GM12878 (cell line): Measurements from ENCODE around the gene SPPL3. TPM values are rescaled to one million over a fixed set of nuclear protein-coding genes. Genes with fewer than 3 reads are reported as not detected.

Experiments
- ATAC-seq: fragments of 200-7000 bp; cut with Tn5 transposase; 3 replicates; pipeline ENCODE4 v1.9.1; 2020; ENCODE audit warnings: mild to moderate bottlenecking, moderate library complexity
- BruUV-seq: library from RNA; stranded (reverse); fragments of 400-500 nt; replicated peaks from 2 replicates; lab custom pipeline; 2021; lab: Mats Ljungman, UMichigan
- CTCF ChIA-PET: fragments of 300-600 bp; sonication (Branson Sonifier 250); formaldehyde crosslinking; extraction: SDS; loops from one replicate; lab custom pipeline; 2021; ENCODE audit warnings: inconsistent platforms; lab: Yijun Ruan, JAX
- POLR2A ChIA-PET: fragments of 350-600 bp; formaldehyde crosslinking; extraction: SDS; loops from one replicate; lab custom pipeline; 2021; ENCODE audit warnings: inconsistent platforms; lab: Charles Lee
- RAD21 ChIA-PET: fragments of 300-600 bp; sonication (Branson Sonifier 250); formaldehyde crosslinking; loops from one replicate; lab custom pipeline; 2023; ENCODE audit warnings: antibody characterized with exemption; ENCODE audit not compliant: unreplicated experiment; lab: Charles Lee
- SMC1A ChIA-PET: fragments of 300-600 bp; sonication (Branson Sonifier 250); formaldehyde crosslinking; loops from one replicate; lab custom pipeline; 2023; ENCODE audit not compliant: unreplicated experiment, uncharacterized antibody; lab: Charles Lee
- DNase-seq: peaks from one replicate; pipeline ENCODE4 v3.0.0-alpha.2; 2011; ENCODE audit warnings: low read depth, low spot score
- FAIRE-seq: peaks from 3 replicates; lab custom pipeline; 2011; peaks lifted over from hg19 to GRCh38; lab: Jason Lieb, UNC
- H2AFZ ChIP-seq: 2 replicates; pipeline ENCODE4 v1.6.0; 2011; ENCODE audit warnings: low read depth, low read length, control low read depth; ENCODE audit not compliant: control insufficient read depth
- H3K27ac ChIP-seq: 2 replicates; pipeline ENCODE4 v1.5.1; 2011; ENCODE audit warnings: control low read depth; ENCODE audit not compliant: control insufficient read depth, insufficient read depth
- H3K27me3 ChIP-seq, 2 experiments: replicated peaks in 1 of 2; 2 replicates each; pipeline versions ENCODE4 v1.6.0 to v1.6.1; 2011; ENCODE audit warnings: low read length in 1 of 2; ENCODE audit not compliant: control insufficient read depth in 2 of 2, insufficient read depth in 2 of 2
- H3K36me3 ChIP-seq, 2 experiments: 2 replicates each; pipeline ENCODE4 v1.5.1; 2011; ENCODE audit warnings: low read length in 1 of 2; ENCODE audit not compliant: control insufficient read depth in 2 of 2, insufficient read depth in 2 of 2
- H3K4me1 ChIP-seq: 2 replicates; pipeline ENCODE4 v1.6.1; 2011; ENCODE audit warnings: mild to moderate bottlenecking, low read length, moderate library complexity, mixed read lengths; ENCODE audit not compliant: control insufficient read depth, insufficient read depth
- H3K4me2 ChIP-seq: 2 replicates; pipeline ENCODE4 v1.6.0; 2011; ENCODE audit warnings: control low read depth; ENCODE audit not compliant: control insufficient read depth, insufficient read depth
- H3K4me3 ChIP-seq: fragments of 200-600 bp; sonication (generic); 2 replicates; pipeline ENCODE4 v1.5.1; 2016
- H3K79me2 ChIP-seq: 2 replicates; pipeline ENCODE4 v1.6.0; 2011; ENCODE audit warnings: low read length; ENCODE audit not compliant: control insufficient read depth, insufficient read depth
- H3K9ac ChIP-seq: 2 replicates; pipeline ENCODE4 v1.8.0; 2011; ENCODE audit warnings: low read length, control low read depth, mixed read lengths; ENCODE audit not compliant: control insufficient read depth, insufficient read depth
- H3K9me3 ChIP-seq: replicated peaks from 3 replicates; pipeline ENCODE4 v1.5.1; 2011; ENCODE audit warnings: mild to moderate bottlenecking, low read length; ENCODE audit not compliant: control insufficient read depth, insufficient read depth
- H4K20me1 ChIP-seq: 2 replicates; pipeline ENCODE4 v1.6.0; 2011; ENCODE audit not compliant: control insufficient read depth, insufficient read depth
- BMI1 ChIP-seq: fragments of 450-650 bp; IDR thresholded peaks from 2 replicates; pipeline ENCODE4 v1.6.1; 2016; ENCODE audit warnings: mild to moderate bottlenecking, moderate library complexity, borderline replicate concordance
- CHD1 ChIP-seq: IDR thresholded peaks from 2 replicates; pipeline ENCODE4 v1.6.1; 2012; ENCODE audit warnings: low read depth, low read length, improper control_type of control experiment
- EED ChIP-seq: sonication (generic); IDR thresholded peaks from 2 replicates; pipeline ENCODE4 v1.6.1; 2016; ENCODE audit warnings: antibody characterized with exemption, low read depth
- HDAC2 ChIP-seq: fragments of 200-600 bp; sonication (generic); IDR thresholded peaks from 2 replicates; pipeline ENCODE4 v1.6.1; 2017
- KLF5 ChIP-seq: fragments of 450-650 bp; IDR thresholded peaks from 2 replicates; pipeline ENCODE4 v1.6.1; 2014; ENCODE audit warnings: mild to moderate bottlenecking; ENCODE audit not compliant: partially characterized antibody
- MTA2 ChIP-seq: fragments of 450-650 bp; IDR thresholded peaks from 2 replicates; pipeline ENCODE4 v1.6.1; 2016; ENCODE audit warnings: low read depth, mild to moderate bottlenecking, moderate library complexity
- NFIC ChIP-seq: IDR thresholded peaks from 2 replicates; pipeline ENCODE4 v1.6.1; 2012; ENCODE audit warnings: low read depth, mild to moderate bottlenecking, inconsistent platforms, low read length, moderate library complexity
- NR2C1 ChIP-seq: fragments of 450-650 bp; IDR thresholded peaks from 2 replicates; pipeline ENCODE4 v1.6.1; 2017; ENCODE audit warnings: antibody characterized with exemption, mild to moderate bottlenecking, moderate library complexity
- RUNX3 ChIP-seq: IDR thresholded peaks from 2 replicates; pipeline ENCODE4 v1.6.1; 2012; ENCODE audit warnings: low read length, inconsistent platforms
- SIX5 ChIP-seq: IDR thresholded peaks from 2 replicates; pipeline ENCODE4 v1.6.1; 2011; ENCODE audit warnings: mild to moderate bottlenecking, low read depth, low read length, moderate library complexity; ENCODE audit not compliant: severe bottlenecking
- in situ Hi-C: fragments of 300-500 bp; cut with MboI; formaldehyde crosslinking; loops from 9 replicates; pipeline ENCODE4 v1.14.3; 2018; ENCODE audit warnings: mixed read lengths
- intact Hi-C: fragments of 100-400 bp; cut with micrococcal nuclease; formaldehyde crosslinking; loops from one replicate; pipeline ENCODE4 v1.14.2; 2022; ENCODE audit not compliant: unreplicated experiment
- polyA plus RNA-seq, 11 experiments: library from polyadenylated mRNA; depleted of rRNA in 4 of 11; unstranded in 6 of 11; stranded (reverse) in 5 of 11; fragments of >200 nt; fragmentation: Nextera tagmentation in 4 of 11; fragmentation: Illumina TruSeq in 1 of 11; extraction: Ambion mirVana in 4 of 11; extraction: Trizol in 1 of 11; gene quantifications; 1 replicate in 1 of 11; 2 replicates in 10 of 11; pipeline versions ENCODE4 v1.2.1 to v1.2.3, GENCODE V29; 2011 to 2016; ENCODE audit warnings: inconsistent platforms in 2 of 11, missing spikeins in 2 of 11, low read depth in 1 of 11
- total RNA-seq, 4 experiments: library from RNA; depleted of rRNA in 3 of 4; stranded (reverse); fragments of >200 nt in 3 of 4; fragmentation: Illumina TruSeq in 1 of 4; extraction: Trizol in 1 of 4; gene quantifications; 2 replicates each; pipeline versions ENCODE4 v1.2.1 to v1.2.3, GENCODE V29; 2013 to 2021

Gene SPPL3
- total and polyA plus RNA-seq, 10 of the 15 experiments (the other 5 are each of a cell fraction or from before 2014, with no cell fraction given) = 4.3 to 45.5 (median 11.7) TPM

GRCh38 chr12:120800665-120801064 lies 103.5 kb downstream of the SPPL3 start:
- H3K27ac ChIP-seq = peak overlapping the region; percentile 76
- ChIA-PET POLR2A (interaction anchor here (0.5 to 3.0 kb wide), 12 partner anchors 11 to 328 kb away, joined by 3 to 13 read pairs (median 4); no protein-coding TSS in a partner anchor), SMC1A (interaction anchor here (0.6 to 11.6 kb wide), 17 partner anchors 11 to 410 kb away, joined by 3 to 164 read pairs (median 14); no protein-coding TSS in a partner anchor), CTCF (interaction anchor here (0.6 to 4.9 kb wide), 14 partner anchors 10 to 474 kb away, joined by 3 to 35 read pairs (median 4); partner anchors contain the start of gene POP5), RAD21 (interaction anchor here (0.7 to 4.8 kb wide), 17 partner anchors 8 to 259 kb away, joined by 3 to 41 read pairs (median 6); no protein-coding TSS in a partner anchor)
- ATAC-seq (peak; percentile 68), DNase-seq (peak; percentile 45), FAIRE-seq (no peak)
- in situ Hi-C loops = no loop called here
- H3K4me2 ChIP-seq = peak overlapping the region; percentile 54
- H2AFZ ChIP-seq = no peak overlapping the region
- H3K9me3 ChIP-seq = peaks cover 8% of the 10 kb centered on the region
- peak overlapping the region; percentile 0; the same call in 1 of the 2 replicates for H3K9ac ChIP-seq
- no peaks in the 10 kb centered on the region for H4K20me1 ChIP-seq
- H3K4me1 ChIP-seq = peaks cover 46% of the 10 kb centered on the region
- intact Hi-C loops = loop anchor here (2.0 kb wide), 1 partner anchor 102 kb away; no protein-coding TSS in a partner anchor
- H3K4me3 ChIP-seq = no peak overlapping the region
- no peaks in the 10 kb centered on the region for H3K27me3 ChIP-seq
- peaks cover 28% of the 10 kb centered on the region for H3K79me2 ChIP-seq
- TF ChIP-seq KLF5 (no peak), NR2C1 (peak; percentile 62; the same call in 1 of the 2 replicates), SIX5 (no peak), BMI1 (no peak), NFIC (peak; percentile 22; the same call in 1 of the 2 replicates), MTA2 (no peak), RUNX3 (peak; percentile 61), HDAC2 (no peak), CHD1 (no peak), EED (peak; percentile 29; the same call in 1 of the 2 replicates)
- no peaks in the 10 kb centered on the region; a peak in 1 of 4 replicates for H3K36me3 ChIP-seq
- no TSS peak for BruUV-seq
